Ascending aorta (tissue), 2 donors: ENCODE measurements around the gene CABP4. TPM values are rescaled to one million over a fixed set of nuclear protein-coding genes. Genes with fewer than 3 reads are reported as not detected.

Source experiments
- DNase-seq, 2 donors: peaks; one replicate each; pipeline ENCODE4 v3.0.0-alpha.2; 2019; ENCODE audit warnings: low spot score in 2 of 2
- H3K27ac ChIP-seq, 2 donors: fragments of 200-600 bp; sonication (generic); one replicate each; pipeline ENCODE4 v1.5.1; 2016 to 2017; ENCODE audit warnings: mild to moderate bottlenecking in 1 of 2
- H3K27me3 ChIP-seq: fragments of 200-600 bp; sonication (generic); one replicate; pipeline ENCODE4 v1.5.1; 2017
- H3K36me3 ChIP-seq, 2 donors: fragments of 200-600 bp; sonication (generic); one replicate each; pipeline ENCODE4 v1.5.1; 2016
- H3K4me1 ChIP-seq, 2 donors: fragments of 200-600 bp; sonication (generic); one replicate each; pipeline ENCODE4 v1.5.1; 2016 to 2017; ENCODE audit warnings: mild to moderate bottlenecking in 1 of 2
- H3K4me3 ChIP-seq, 2 donors: fragments of 200-600 bp; sonication (generic); one replicate each; pipeline ENCODE4 v1.5.1; 2016 to 2017; ENCODE audit warnings: mild to moderate bottlenecking in 1 of 2
- H3K9me3 ChIP-seq, 2 donors: fragments of 200-600 bp; sonication (generic); one replicate each; pipeline ENCODE4 v1.5.1; 2016
- CTCF ChIP-seq, 3 experiments: fragments of 200-600 bp in 2 of 3; fragments of 450-650 bp in 1 of 3; sonication (generic) in 2 of 3; IDR thresholded peaks; one replicate each; pipeline ENCODE4 v1.5.1; 2016 to 2019; ENCODE audit warnings: antibody characterized with exemption in 3 of 3, mild to moderate bottlenecking in 1 of 3, moderate library complexity in 1 of 3
- intact Hi-C: fragments of 100-400 bp; cut with DNase I; formaldehyde crosslinking; loops from one replicate; pipeline ENCODE4 v1.15.1; 2023
- total RNA-seq: library from RNA; depleted of rRNA; stranded (reverse); fragments of >200 nt; gene quantifications from one replicate; pipeline ENCODE4 v1.1.0, GENCODE V29; 2016

The CABP4 gene
- total RNA-seq, 1 donor from 2014 or later: not detected

GRCh38 chr11:67489203-67489884 lies 34.2 kb downstream of the CABP4 start:
- Histone ChIP-seq H3K4me1 (peaks cover 0 to 2% of the 10 kb centered on the region in 2 donors), H3K4me3 (no peak overlapping the region), H3K36me3 (peaks cover 66 to 72% of the 10 kb centered on the region in 2 donors), H3K9me3 (no peaks in the 10 kb centered on the region), H3K27me3 (no peaks in the 10 kb centered on the region), H3K27ac (no peak overlapping the region)
- TF ChIP-seq CTCF (IDR thresholded peaks at IDR 0.05): no peak
- intact Hi-C loops: no loop called here
- DNase-seq: no peak

GRCh38 chr11:67489885-67490726 lies 35.0 kb downstream of the CABP4 start:
- peaks cover 70 to 77% of the 10 kb centered on the region in 2 donors for H3K36me3 ChIP-seq
- no peaks in the 10 kb centered on the region for H3K9me3 ChIP-seq
- no peak overlapping the region for H3K27ac ChIP-seq
- no peaks in the 10 kb centered on the region for H3K4me1 ChIP-seq
- intact Hi-C loops: no loop called here
- DNase-seq: no peak
- no peak for TF ChIP-seq CTCF (IDR thresholded peaks at IDR 0.05)
- H3K27me3 ChIP-seq: no peaks in the 10 kb centered on the region
- no peak overlapping the region for H3K4me3 ChIP-seq

- H3K4me3 ChIP-seq: no peak overlapping the region
- no peak for TF ChIP-seq CTCF (IDR thresholded peaks at IDR 0.05)
These were observed 35.5 kb downstream of the CABP4 start for GRCh38 chr11:67490727-67491065.

GRCh38 chr11:67491276-67492068 lies 36.3 kb downstream of the CABP4 start:
- Histone ChIP-seq H3K4me1 (no peaks in the 10 kb centered on the region), H3K36me3 (peaks cover 79 to 83% of the 10 kb centered on the region in 2 donors), H3K27ac (no peak overlapping the region), H3K4me3 (no peak overlapping the region), H3K9me3 (no peaks in the 10 kb centered on the region), H3K27me3 (no peaks in the 10 kb centered on the region)
- intact Hi-C loops: no loop called here
- no peak for DNase-seq
- TF ChIP-seq CTCF (IDR thresholded peaks at IDR 0.05): no peak

More at GRCh38 chr11:67490727-67491065, 35.5 kb downstream of the CABP4 start:
- no peak for DNase-seq
- no peaks in the 10 kb centered on the region for H3K4me1 ChIP-seq
- no peaks in the 10 kb centered on the region for H3K27me3 ChIP-seq
- H3K36me3 ChIP-seq: peaks cover 76 to 78% of the 10 kb centered on the region in 2 donors
- intact Hi-C loops: no loop called here
- no peaks in the 10 kb centered on the region for H3K9me3 ChIP-seq
- H3K27ac ChIP-seq: no peak overlapping the region

- intact Hi-C loops: no loop called here
- no peak for TF ChIP-seq CTCF (IDR thresholded peaks at IDR 0.05)
- H3K4me3 ChIP-seq: no peak overlapping the region
- H3K27ac ChIP-seq: no peak overlapping the region
- H3K27me3 ChIP-seq: no peaks in the 10 kb centered on the region
- H3K9me3 ChIP-seq: no peaks in the 10 kb centered on the region
- H3K4me1 ChIP-seq: no peaks in the 10 kb centered on the region
- peaks cover 75 to 78% of the 10 kb centered on the region in 2 donors for H3K36me3 ChIP-seq
- no peak for DNase-seq
These were observed 37.0 kb downstream of the CABP4 start for GRCh38 chr11:67492069-67492727.
